Left renal cortex interstitium (tissue), 4 donors: Measurements from ENCODE around the gene NID1. TPM values are rescaled to one million over a fixed set of nuclear protein-coding genes. Genes with fewer than 3 reads are reported as not detected.

Experiments
- DNase-seq, 4 donors: peaks; one replicate each; pipeline ENCODE4 v3.0.0-alpha.2; 2013; ENCODE audit warnings: low read depth in 4 of 4, low spot score in 2 of 4, missing footprints in 1 of 4
- polyA plus RNA-seq, 4 donors: library from polyadenylated mRNA; unstranded; fragments of 120-200 nt; gene quantifications; one replicate each; pipeline ENCODE4 v1.2.1, GENCODE V29; 2013; ENCODE audit not compliant: insufficient read length in 4 of 4

Gene NID1
- 100 to 1,000 TPM; 166 to 197 (median 176) TPM for polyA plus RNA-seq

- peak; percentile 63 to 85 (median 72) for DNase-seq
These were observed at the start of gene NID1 for GRCh38 chr1:236064674-236065508. NID1 (minus strand) TSS chr1:236065090; CDS start chr1:236065079, 11 bp downstream.

- DNase-seq = no peak
These were observed 49.3 kb upstream of the NID1 start for GRCh38 chr1:236114076-236114747.

- DNase-seq = no peak
These were observed 48.6 kb upstream of the NID1 start for GRCh38 chr1:236113324-236114032.

GRCh38 chr1:236112332-236112627, 47.4 kb upstream of the NID1 start:
- DNase-seq = no peak

GRCh38 chr1:236111527-236112331, 46.8 kb upstream of the NID1 start:
- no peak for DNase-seq

GRCh38 chr1:236110137-236110536, 45.2 kb upstream of the NID1 start:
- DNase-seq = no peak

- DNase-seq = no peak
These were observed 43.2 kb upstream of the NID1 start for GRCh38 chr1:236108027-236108648.

- no peak for DNase-seq
These were observed 42.4 kb upstream of the NID1 start for GRCh38 chr1:236107121-236107907.

- peak in 3 of 4 donors; percentile 28 to 47 (median 44) for DNase-seq
These were observed 38.8 kb upstream of the NID1 start for GRCh38 chr1:236103646-236104218.

GRCh38 chr1:236103059-236103458, 38.2 kb upstream of the NID1 start:
- DNase-seq = no peak

GRCh38 chr1:236102611-236103010, 37.7 kb upstream of the NID1 start:
- no peak for DNase-seq

GRCh38 chr1:236101233-236102200, 36.6 kb upstream of the NID1 start:
- no peak for DNase-seq

- DNase-seq = no peak
These were observed 35.9 kb upstream of the NID1 start for GRCh38 chr1:236100799-236101198.

GRCh38 chr1:236099355-236099974, 34.6 kb upstream of the NID1 start:
- no peak for DNase-seq

- no peak for DNase-seq
These were observed 33.4 kb upstream of the NID1 start for GRCh38 chr1:236098267-236098666.

GRCh38 chr1:236096660-236097482, 32.0 kb upstream of the NID1 start:
- DNase-seq = peak in 2 of 4 donors; percentile 27 to 47
